Measurements from ENCODE around the gene SMO. TPM values are rescaled to one million over a fixed set of nuclear protein-coding genes. Genes with fewer than 3 reads are reported as not detected.

The SMO gene
- total and polyA plus RNA-seq, 7 donors: 0.60 to 18.6 (median 6.8) TPM

DNA sequence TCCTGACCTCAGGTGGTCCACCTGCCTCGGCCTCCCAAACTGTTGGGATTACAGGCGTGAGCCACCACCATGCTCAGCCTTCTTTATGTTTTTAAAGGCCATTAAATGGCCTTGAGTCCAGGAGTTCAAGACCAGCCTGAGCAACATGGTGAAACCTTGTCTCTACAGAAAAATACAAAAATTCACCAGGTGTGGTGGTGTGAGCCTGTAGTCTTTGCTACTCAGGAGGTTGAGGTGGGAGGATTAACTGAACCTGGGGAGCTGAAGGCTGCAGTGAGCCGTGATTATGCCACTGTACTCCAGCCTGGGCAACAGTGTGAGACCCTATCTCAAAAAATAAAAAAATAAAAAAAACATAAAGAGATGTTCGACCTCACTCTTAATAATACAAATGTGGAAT is 11.0 kb downstream of the SMO start:
- TF ChIP-seq EP300 (IDR thresholded peaks at IDR 0.05) (no peak), POLR2A (IDR thresholded peaks at IDR 0.05) (no peak), POLR2AphosphoS5 (IDR thresholded peaks at IDR 0.05) (no peak)
- TF ChIP-seq, protein P1, sequence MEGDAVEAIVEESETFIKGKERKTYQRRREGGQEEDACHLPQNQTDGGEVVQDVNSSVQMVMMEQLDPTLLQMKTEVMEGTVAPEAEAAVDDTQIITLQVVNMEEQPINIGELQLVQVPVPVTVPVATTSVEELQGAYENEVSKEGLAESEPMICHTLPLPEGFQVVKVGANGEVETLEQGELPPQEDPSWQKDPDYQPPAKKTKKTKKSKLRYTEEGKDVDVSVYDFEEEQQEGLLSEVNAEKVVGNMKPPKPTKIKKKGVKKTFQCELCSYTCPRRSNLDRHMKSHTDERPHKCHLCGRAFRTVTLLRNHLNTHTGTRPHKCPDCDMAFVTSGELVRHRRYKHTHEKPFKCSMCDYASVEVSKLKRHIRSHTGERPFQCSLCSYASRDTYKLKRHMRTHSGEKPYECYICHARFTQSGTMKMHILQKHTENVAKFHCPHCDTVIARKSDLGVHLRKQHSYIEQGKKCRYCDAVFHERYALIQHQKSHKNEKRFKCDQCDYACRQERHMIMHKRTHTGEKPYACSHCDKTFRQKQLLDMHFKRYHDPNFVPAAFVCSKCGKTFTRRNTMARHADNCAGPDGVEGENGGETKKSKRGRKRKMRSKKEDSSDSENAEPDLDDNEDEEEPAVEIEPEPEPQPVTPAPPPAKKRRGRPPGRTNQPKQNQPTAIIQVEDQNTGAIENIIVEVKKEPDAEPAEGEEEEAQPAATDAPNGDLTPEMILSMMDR (IDR thresholded peaks at IDR 0.05): no peak
- WGBS, 2 donors: 93 to 95% methylated on average over 4 of the region's 4 CpGs
- Histone ChIP-seq H3K4me1 (no peaks in the 10 kb centered on the region), H3K4me3 (no peak overlapping the region), H3K36me3 (no peaks in the 10 kb centered on the region), H3K9me3 (no peaks in the 10 kb centered on the region), H3K27me3 (no peaks in the 10 kb centered on the region), H3K27ac (no peak overlapping the region)
- intact Hi-C loops (cut with DNase I): no loop called here
- no peak for DNase-seq

- intact Hi-C loops (cut with DNase I): no loop called here
- H3K9me3 ChIP-seq: no peaks in the 10 kb centered on the region
- peak; percentile 65 for DNase-seq
- TF ChIP-seq EP300 (IDR thresholded peaks at IDR 0.05): no peak
- TF ChIP-seq POLR2A (IDR thresholded peaks at IDR 0.05): no peak
- TF ChIP-seq, protein P1 (IDR thresholded peaks at IDR 0.05): no peak
- no peak for TF ChIP-seq POLR2AphosphoS5 (IDR thresholded peaks at IDR 0.05)
- H3K27ac ChIP-seq: no peak overlapping the region
- H3K4me1 ChIP-seq: no peaks in the 10 kb centered on the region
- peaks cover 0 to 13% (median 0%) of the 10 kb centered on the region in 4 donors for H3K36me3 ChIP-seq
- H3K27me3 ChIP-seq: no peaks in the 10 kb centered on the region
- no peak overlapping the region for H3K4me3 ChIP-seq
- WGBS, 2 donors: 77% methylated on average over 8 of the region's 8 CpGs
Observed at GRCh38 chr7:129202058-129202777, 13.8 kb downstream of the SMO start.

GRCh38 chr7:129203050-129203741 is 14.8 kb downstream of the SMO start:
- TF ChIP-seq, protein P1 (IDR thresholded peaks at IDR 0.05): no peak
- TF ChIP-seq POLR2A (IDR thresholded peaks at IDR 0.05) (no peak), EP300 (IDR thresholded peaks at IDR 0.05) (no peak), POLR2AphosphoS5 (IDR thresholded peaks at IDR 0.05) (no peak)
- WGBS, 2 donors: 88 to 91% methylated on average over 14 of the region's 14 CpGs

DNA sequence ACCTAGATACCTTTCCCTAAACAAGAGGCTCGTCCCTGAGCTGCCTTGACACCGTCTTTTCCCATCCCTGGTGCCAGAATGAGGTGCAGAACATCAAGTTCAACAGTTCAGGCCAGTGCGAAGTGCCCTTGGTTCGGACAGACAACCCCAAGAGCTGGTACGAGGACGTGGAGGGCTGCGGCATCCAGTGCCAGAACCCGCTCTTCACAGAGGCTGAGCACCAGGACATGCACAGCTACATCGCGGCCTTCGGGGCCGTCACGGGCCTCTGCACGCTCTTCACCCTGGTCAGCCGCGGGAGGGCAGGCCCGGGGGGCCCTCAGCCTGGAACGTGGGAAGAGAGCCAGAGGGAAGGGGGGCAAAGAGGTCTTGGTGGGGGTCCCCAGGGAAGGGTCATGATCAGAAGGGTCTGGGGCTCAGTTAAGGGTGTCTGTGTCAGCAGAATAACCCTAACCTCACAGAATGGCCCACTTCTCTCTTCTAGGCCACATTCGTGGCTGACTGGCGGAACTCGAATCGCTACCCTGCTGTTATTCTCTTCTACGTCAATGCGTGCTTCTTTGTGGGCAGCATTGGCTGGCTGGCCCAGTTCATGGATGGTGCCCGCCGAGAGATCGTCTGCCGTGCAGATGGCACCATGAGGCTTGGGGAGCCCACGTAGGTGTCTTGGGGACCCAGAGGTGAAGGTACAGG is 16.8 kb downstream of the SMO start:
- Histone ChIP-seq H3K9me3 (no peaks in the 10 kb centered on the region), H3K4me1 (peaks cover 0 to under 1% (median under 1%) of the 10 kb centered on the region in 4 donors), H3K36me3 (peaks cover 0 to 30% (median 0%) of the 10 kb centered on the region in 4 donors), H3K4me3 (no peak overlapping the region), H3K27me3 (no peaks in the 10 kb centered on the region), H3K27ac (no peak overlapping the region)
- intact Hi-C loops (cut with DNase I): no loop called here
- WGBS, 2 donors: 90 to 93% methylated on average over 29 of the region's 29 CpGs
- peak; percentile 32 for DNase-seq
- no peak for TF ChIP-seq POLR2AphosphoS5 (IDR thresholded peaks at IDR 0.05)
- no peak for TF ChIP-seq EP300 (IDR thresholded peaks at IDR 0.05)
- TF ChIP-seq, protein P1 (IDR thresholded peaks at IDR 0.05): no peak
- TF ChIP-seq POLR2A (IDR thresholded peaks at IDR 0.05): no peak

More at GRCh38 chr7:129203050-129203741, 14.8 kb downstream of the SMO start:
- Histone ChIP-seq H3K27ac (no peak overlapping the region), H3K9me3 (no peaks in the 10 kb centered on the region), H3K4me1 (no peaks in the 10 kb centered on the region), H3K4me3 (no peak overlapping the region), H3K36me3 (peaks cover 0 to 19% (median 0%) of the 10 kb centered on the region in 4 donors), H3K27me3 (no peaks in the 10 kb centered on the region)
- peak; percentile 53 for DNase-seq
- intact Hi-C loops (cut with DNase I): no loop called here
